Body of pancreas (tissue), 4 donors: Measurements from ENCODE around the gene UTF1. TPM values are rescaled to one million over a fixed set of nuclear protein-coding genes. Genes with fewer than 3 reads are reported as not detected.

Source experiments
- ATAC-seq: fragments of 150-250 bp; one replicate; pipeline ENCODE4 v1.9.1; 2016
- DNase-seq, 4 donors: peaks; one replicate each; pipeline ENCODE4 v3.0.0-alpha.2; 2019
- H3K27ac ChIP-seq, 4 donors: fragments of 200-600 bp; sonication (generic); 1 replicate in 3 of 4; 2 replicates in 1 of 4; pipeline versions ENCODE4 v1.5.1 to v1.6.1; 2016 to 2019; ENCODE audit warnings: mild to moderate bottlenecking in 1 of 4, mixed read lengths in 1 of 4, moderate library complexity in 1 of 4
- H3K27me3 ChIP-seq, 2 donors: fragments of 200-600 bp; sonication (generic); one replicate each; pipeline ENCODE4 v1.6.0; 2016; ENCODE audit warnings: mild to moderate bottlenecking in 1 of 2
- H3K36me3 ChIP-seq, 2 donors: fragments of 200-600 bp; sonication (generic); replicated peaks in 1 of 2; 2 replicates each; pipeline ENCODE4 v1.5.1; 2016; ENCODE audit warnings: low read depth in 2 of 2; ENCODE audit not compliant: insufficient read depth in 1 of 2
- H3K4me1 ChIP-seq: fragments of 200-600 bp; sonication (generic); one replicate; pipeline ENCODE4 v1.6.0; 2016
- H3K4me3 ChIP-seq, 2 donors: fragments of 200-600 bp; sonication (generic); 1 replicate in 1 of 2; 2 replicates in 1 of 2; pipeline ENCODE4 v1.5.1; 2016 to 2019
- H3K9me3 ChIP-seq, 3 donors: fragments of 200-600 bp; sonication (generic); 1 replicate in 2 of 3; 2 replicates in 1 of 3; pipeline ENCODE4 v1.5.1; 2016
- CTCF ChIP-seq, 7 experiments: fragments of 450-650 bp in 4 of 7; fragments of 200-600 bp in 3 of 7; sonication (generic) in 3 of 7; IDR thresholded peaks; one replicate each; pipeline ENCODE4 v1.5.1; 2016 to 2019; ENCODE audit warnings: antibody characterized with exemption in 7 of 7
- POLR2A ChIP-seq, 3 donors: fragments of 450-650 bp; IDR thresholded peaks; one replicate each; pipeline ENCODE4 v1.6.1; 2016; ENCODE audit warnings: antibody characterized with exemption in 3 of 3, mild to moderate bottlenecking in 2 of 3
- WGBS, 2 donors: methylation state at CpG; one replicate each; pipeline ENCODE4 v1.1.5; 2017; 5-methylcytosine and 5-hydroxymethylcytosine counted together
- intact Hi-C: fragments of 100-400 bp; cut with DNase I; formaldehyde crosslinking; loops from one replicate; pipeline ENCODE4 v1.15.1; 2023
- total RNA-seq, 2 donors: library from RNA; depleted of rRNA; stranded (reverse); fragments of >200 nt; gene quantifications; one replicate each; pipeline ENCODE4 v1.1.0, GENCODE V29; 2016

UTF1 gene
- total RNA-seq, 2 donors from 2014 or later, result not detected

GRCh38 chr10:133200621-133201031 is 29.4 kb upstream of the UTF1 start:
- Histone ChIP-seq H3K36me3 (no peaks in the 10 kb centered on the region), H3K27ac (no peak overlapping the region), H3K27me3 (no peaks in the 10 kb centered on the region), H3K9me3 (no peaks in the 10 kb centered on the region), H3K4me3 (no peak overlapping the region), H3K4me1 (no peaks in the 10 kb centered on the region)
- DNase-seq, result no peak
- ATAC-seq, result no peak
- intact Hi-C loops, result no loop called here
- WGBS, 2 donors, result 69 to 75% methylated on average over 4 to 15 of the region's 15 CpGs
- TF ChIP-seq POLR2A (IDR thresholded peaks at IDR 0.05) (no peak), CTCF (IDR thresholded peaks at IDR 0.05) (no peak)

GRCh38 chr10:133201151-133201947 is 28.7 kb upstream of the UTF1 start:
- TF ChIP-seq POLR2A (IDR thresholded peaks at IDR 0.05) (no peak), CTCF (IDR thresholded peaks at IDR 0.05) (no peak)
- no peaks in the 10 kb centered on the region for H3K4me1 ChIP-seq
- H3K27ac ChIP-seq, result no peak overlapping the region
- intact Hi-C loops, result no loop called here
- DNase-seq, result no peak
- WGBS, 2 donors, result 75 to 81% methylated on average over 29 to 42 of the region's 57 CpGs
- no peak overlapping the region for H3K4me3 ChIP-seq
- H3K9me3 ChIP-seq, result no peaks in the 10 kb centered on the region
- no peaks in the 10 kb centered on the region for H3K27me3 ChIP-seq
- no peak for ATAC-seq
- H3K36me3 ChIP-seq, result no peaks in the 10 kb centered on the region

- Histone ChIP-seq H3K4me1 (no peaks in the 10 kb centered on the region), H3K36me3 (no peaks in the 10 kb centered on the region), H3K9me3 (no peaks in the 10 kb centered on the region), H3K4me3 (no peak overlapping the region), H3K27me3 (no peaks in the 10 kb centered on the region), H3K27ac (no peak overlapping the region)
- intact Hi-C loops, result no loop called here
- no peak for TF ChIP-seq CTCF (IDR thresholded peaks at IDR 0.05)
- no peak for TF ChIP-seq POLR2A (IDR thresholded peaks at IDR 0.05)
- 25 to 49% methylated on average over 5 to 28 of the region's 29 CpGs for WGBS, 2 donors
- DNase-seq (no peak), ATAC-seq (no peak)
These were observed 27.9 kb upstream of the UTF1 start for GRCh38 chr10:133201948-133202725.

GRCh38 chr10:133202778-133203651 is 27.0 kb upstream of the UTF1 start:
- Histone ChIP-seq H3K4me1 (no peaks in the 10 kb centered on the region), H3K4me3 (no peak overlapping the region), H3K9me3 (no peaks in the 10 kb centered on the region), H3K27ac (no peak overlapping the region), H3K36me3 (no peaks in the 10 kb centered on the region), H3K27me3 (no peaks in the 10 kb centered on the region)
- no peak for DNase-seq
- 65% methylated on average over 62 of the region's 62 CpGs; no CpG with 5 or more reads in 1 of the 2 donors for WGBS, 2 donors
- intact Hi-C loops, result no loop called here
- ATAC-seq, result no peak
- TF ChIP-seq CTCF (IDR thresholded peaks at IDR 0.05) (no peak), POLR2A (IDR thresholded peaks at IDR 0.05) (no peak)
